GM12801 (cell line): ENCODE results near the gene ELFN2.

Experiments used
- TF ChIP-seq, protein P1 (sequence below): IDR thresholded peaks from one replicate; pipeline ENCODE4 v1.5.1; 2011; ENCODE audit warnings: control low read depth; ENCODE audit not compliant: insufficient read length; ENCODE audit errors: extremely low read depth

The ELFN2 gene

GRCh38 chr22:37342065-37342464, 85.2 kb downstream of the ELFN2 start:
- TF ChIP-seq, protein P1, sequence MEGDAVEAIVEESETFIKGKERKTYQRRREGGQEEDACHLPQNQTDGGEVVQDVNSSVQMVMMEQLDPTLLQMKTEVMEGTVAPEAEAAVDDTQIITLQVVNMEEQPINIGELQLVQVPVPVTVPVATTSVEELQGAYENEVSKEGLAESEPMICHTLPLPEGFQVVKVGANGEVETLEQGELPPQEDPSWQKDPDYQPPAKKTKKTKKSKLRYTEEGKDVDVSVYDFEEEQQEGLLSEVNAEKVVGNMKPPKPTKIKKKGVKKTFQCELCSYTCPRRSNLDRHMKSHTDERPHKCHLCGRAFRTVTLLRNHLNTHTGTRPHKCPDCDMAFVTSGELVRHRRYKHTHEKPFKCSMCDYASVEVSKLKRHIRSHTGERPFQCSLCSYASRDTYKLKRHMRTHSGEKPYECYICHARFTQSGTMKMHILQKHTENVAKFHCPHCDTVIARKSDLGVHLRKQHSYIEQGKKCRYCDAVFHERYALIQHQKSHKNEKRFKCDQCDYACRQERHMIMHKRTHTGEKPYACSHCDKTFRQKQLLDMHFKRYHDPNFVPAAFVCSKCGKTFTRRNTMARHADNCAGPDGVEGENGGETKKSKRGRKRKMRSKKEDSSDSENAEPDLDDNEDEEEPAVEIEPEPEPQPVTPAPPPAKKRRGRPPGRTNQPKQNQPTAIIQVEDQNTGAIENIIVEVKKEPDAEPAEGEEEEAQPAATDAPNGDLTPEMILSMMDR, result no peak

DNA sequence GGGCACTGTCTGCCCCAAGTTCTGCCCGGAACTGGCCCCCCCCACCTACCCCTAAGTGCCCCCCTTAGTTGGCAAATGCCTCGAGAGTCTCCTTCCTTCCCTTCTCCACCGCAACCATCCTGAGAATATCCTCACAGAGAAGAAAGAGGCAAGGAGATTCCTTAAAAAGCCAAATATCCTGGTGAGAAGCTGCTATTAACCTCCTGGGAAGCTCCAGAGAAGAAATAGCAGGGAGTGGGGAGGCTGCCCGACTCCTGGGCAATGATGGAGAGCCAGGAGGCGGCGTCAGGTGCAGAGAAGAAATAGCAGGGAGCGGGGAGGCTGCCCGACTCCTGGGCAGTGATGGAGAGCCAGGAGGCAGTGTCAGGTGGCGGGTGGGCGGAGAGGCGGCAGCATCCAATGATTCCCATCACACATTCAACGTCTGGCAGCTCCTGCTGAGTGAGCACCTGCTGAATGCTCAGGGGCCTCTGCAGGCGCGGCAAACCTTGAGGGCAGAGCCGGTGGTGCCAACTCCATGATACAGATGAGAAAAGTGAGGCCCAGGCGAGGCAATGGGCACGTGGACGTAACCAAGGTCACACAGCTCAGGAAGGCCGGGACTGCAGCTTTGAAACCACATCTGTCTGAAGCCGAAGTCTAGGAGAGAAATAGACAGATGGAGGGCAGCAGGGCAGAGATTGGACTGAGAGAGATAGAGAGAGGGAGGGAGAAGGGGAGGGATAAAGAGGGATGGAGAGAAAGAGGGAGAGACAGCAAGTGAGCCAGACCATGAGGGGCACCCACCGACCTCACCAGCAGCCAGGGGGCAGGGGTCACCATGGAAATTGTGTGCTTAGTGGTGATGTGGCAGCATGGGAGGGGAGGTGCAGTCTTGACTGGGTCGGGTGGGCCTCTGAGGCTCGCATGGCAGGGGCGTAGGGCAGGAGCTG, 86.7 kb downstream of the ELFN2 start:
- TF ChIP-seq, protein P1, result no peak

DNA sequence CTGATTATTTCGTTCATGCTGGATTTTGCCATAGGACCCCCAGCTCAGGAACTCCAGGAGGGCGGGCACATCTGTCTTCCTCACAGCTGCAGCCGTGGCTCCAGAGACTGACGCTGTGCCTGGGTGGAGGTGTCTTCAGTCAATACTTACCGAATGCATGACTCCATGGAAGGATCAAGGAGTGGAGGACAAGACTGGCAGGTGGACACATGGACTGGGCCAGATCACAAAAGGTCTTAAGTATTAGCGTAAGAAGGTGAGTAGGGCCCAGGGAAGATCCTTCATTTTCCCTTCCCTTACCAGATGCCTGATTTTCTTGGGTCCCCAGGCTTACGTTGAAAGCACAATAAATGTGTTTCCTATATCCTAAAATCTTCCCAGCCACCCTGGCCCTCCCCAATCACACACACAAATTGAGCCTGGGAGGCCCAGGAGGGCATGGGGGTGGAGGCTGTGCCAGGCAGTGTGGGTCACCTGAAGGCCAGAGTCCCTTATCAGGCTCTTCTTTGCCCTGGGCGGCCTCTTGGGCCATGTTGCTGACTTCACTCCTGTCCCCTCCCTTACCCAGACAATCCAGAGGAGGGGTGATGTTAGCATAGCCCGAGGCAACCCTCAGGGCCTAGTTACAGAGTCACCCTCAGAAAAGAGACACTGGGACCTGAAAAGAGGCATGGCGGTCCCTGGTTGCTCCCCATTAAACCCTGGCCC, 88.6 kb downstream of the ELFN2 start:
- TF ChIP-seq, protein P1, result no peak

DNA sequence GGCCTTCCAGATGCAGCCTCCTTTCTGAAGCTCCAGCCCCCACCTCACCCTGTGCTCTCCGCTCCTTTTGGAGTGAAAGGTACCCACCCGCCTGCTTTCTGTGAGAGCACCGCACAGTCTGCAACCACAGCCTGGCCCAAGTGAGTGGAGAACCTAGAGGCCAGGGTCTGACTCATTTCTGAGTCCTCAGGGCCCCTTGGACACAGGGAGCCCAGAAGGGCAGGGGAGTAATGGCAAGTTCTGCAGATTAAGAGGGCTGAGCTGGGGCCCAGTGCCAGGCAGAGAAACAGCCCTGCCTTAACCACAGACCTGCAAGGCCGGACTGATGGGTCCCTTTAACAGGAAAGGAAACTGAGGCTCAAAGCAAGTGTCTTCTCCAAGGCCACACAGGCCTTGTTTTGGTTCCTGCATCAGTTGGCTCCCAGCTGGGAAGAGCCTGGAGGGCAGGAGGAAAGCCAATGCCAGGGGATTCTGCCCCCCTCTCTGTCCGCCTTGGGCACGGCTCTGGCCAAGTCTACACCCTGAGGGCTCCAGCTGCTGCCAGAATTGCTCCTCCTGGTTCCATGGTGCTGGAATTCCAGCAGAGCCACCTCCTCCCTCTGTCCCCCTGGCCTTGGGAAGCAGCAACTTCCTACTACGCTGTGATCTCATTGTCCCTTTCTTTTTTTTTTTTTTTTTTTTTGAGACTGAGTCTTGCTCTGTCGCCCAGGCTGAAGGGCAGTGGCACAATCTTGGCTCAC, 89.9 kb downstream of the ELFN2 start:
- TF ChIP-seq, protein P1, result no peak

- TF ChIP-seq, protein P1, result no peak
Observed at GRCh38 chr22:37336579-37336978, 90.7 kb downstream of the ELFN2 start.

GRCh38 chr22:37335806-37336199, 91.5 kb downstream of the ELFN2 start:
- TF ChIP-seq, protein P1, result no peak
